H1 (cell line): ENCODE measurements around the gene CAPN2. TPM values are rescaled to one million over a fixed set of nuclear protein-coding genes. Genes with fewer than 3 reads are reported as not detected.

Experiments used
- CTCF ChIA-PET: fragments of 300-600 bp; sonication (Branson Sonifier 250); formaldehyde crosslinking; loops from one replicate; lab custom pipeline; 2021; ENCODE audit not compliant: partially characterized antibody; lab: Charles Lee
- POLR2A ChIA-PET: fragments of 300-600 bp; sonication (Branson Sonifier 250); formaldehyde crosslinking; loops from one replicate; lab custom pipeline; 2021; ENCODE audit warnings: inconsistent platforms; ENCODE audit not compliant: partially characterized antibody; lab: Charles Lee
- DNase-seq, 2 experiments: peaks; one replicate each; pipeline versions ENCODE4 v3.0.0 to v3.0.0-alpha.2; 2010 to 2022; ENCODE audit warnings: low spot score in 2 of 2, low read depth in 1 of 2, mixed read lengths in 1 of 2
- FAIRE-seq: peaks from 2 replicates; lab custom pipeline; 2011; peaks lifted over from hg19 to GRCh38; lab: Jason Lieb, UNC
- H2AFZ ChIP-seq: 2 replicates; pipeline ENCODE4 v1.8.1; 2012; ENCODE audit warnings: low read length, inconsistent platforms
- H2AK5ac ChIP-seq: 2 replicates; pipeline ENCODE4 v1.6.1; 2013; ENCODE audit warnings: low read depth, low read length
- H2BK120ac ChIP-seq: replicated peaks from 2 replicates; pipeline ENCODE3; 2013; ENCODE audit warnings: low read depth, low read length, inconsistent platforms
- H2BK12ac ChIP-seq: 2 replicates; pipeline ENCODE4 v1.6.1; 2013; ENCODE audit warnings: low read depth, low read length
- H2BK15ac ChIP-seq: 2 replicates; pipeline ENCODE4 v1.6.1; 2013; ENCODE audit warnings: low read length
- H2BK20ac ChIP-seq: 2 replicates; pipeline ENCODE4 v1.6.1; 2013; ENCODE audit warnings: low read length
- H2BK5ac ChIP-seq: 2 replicates; pipeline ENCODE4 v1.6.1; 2013; ENCODE audit warnings: low read depth, low read length
- H3K14ac ChIP-seq: 2 replicates; pipeline ENCODE4 v1.6.1; 2013; ENCODE audit warnings: inconsistent platforms; ENCODE audit not compliant: insufficient read length
- H3K18ac ChIP-seq: 2 replicates; pipeline ENCODE4 v1.6.1; 2013; ENCODE audit warnings: low read length; ENCODE audit errors: extremely low read depth
- H3K23ac ChIP-seq: 2 replicates; pipeline ENCODE4 v1.6.1; 2013; ENCODE audit warnings: inconsistent platforms; ENCODE audit not compliant: insufficient read length
- H3K23me2 ChIP-seq: 2 replicates; pipeline ENCODE4 v1.6.1; 2013; ENCODE audit warnings: low read depth, low read length
- H3K27ac ChIP-seq: 2 replicates; pipeline ENCODE4 v1.6.1; 2011; ENCODE audit warnings: low read depth, low read length, inconsistent platforms
- H3K27me3 ChIP-seq, 4 experiments: replicated peaks in 1 of 4; 1 replicate in 1 of 4; 2 replicates in 3 of 4; pipeline versions ENCODE4 v1.6.1 to v1.8.1; 2011 to 2013; ENCODE audit warnings: low read length in 3 of 4, mild to moderate bottlenecking in 3 of 4, inconsistent platforms in 2 of 4, mixed read lengths in 2 of 4, moderate library complexity in 1 of 4; ENCODE audit not compliant: control insufficient read depth in 3 of 4, insufficient read depth in 3 of 4; ENCODE audit errors: extremely low read depth in 1 of 4
- H3K36me3 ChIP-seq, 4 experiments: 2 replicates each; pipeline versions ENCODE4 v1.6.1 to v1.8.1; 2011 to 2013; ENCODE audit warnings: mild to moderate bottlenecking in 4 of 4, low read length in 3 of 4, moderate library complexity in 2 of 4, control low read depth in 1 of 4, inconsistent platforms in 1 of 4; ENCODE audit not compliant: insufficient read depth in 4 of 4, control insufficient read depth in 2 of 4
- H3K4ac ChIP-seq: replicated peaks from 2 replicates; pipeline ENCODE3; 2013; ENCODE audit warnings: low read length, low read depth, mixed read lengths, inconsistent platforms; ENCODE audit not compliant: insufficient read length
- H3K4me1 ChIP-seq, 4 experiments: replicated peaks in 1 of 4; 1 replicate in 1 of 4; 2 replicates in 3 of 4; pipeline versions ENCODE4 v1.6.1 to v1.8.1; 2011 to 2013; ENCODE audit warnings: low read length in 3 of 4, inconsistent platforms in 2 of 4, mixed read lengths in 1 of 4; ENCODE audit not compliant: insufficient read depth in 4 of 4, control insufficient read depth in 3 of 4
- H3K4me2 ChIP-seq, 2 experiments: 2 replicates each; pipeline versions ENCODE4 v1.6.1 to v1.8.1; 2011 to 2013; ENCODE audit warnings: low read depth in 2 of 2, low read length in 2 of 2, control low read depth in 1 of 2, inconsistent platforms in 1 of 2, mild to moderate bottlenecking in 1 of 2; ENCODE audit not compliant: insufficient read depth in 1 of 2
- H3K4me3 ChIP-seq, 4 experiments: fragments of 200-600, 300-600 bp in 1 of 4; sonication (generic), shearing (Covaris generic), sonication (Bioruptor Twin) in 1 of 4; 2 replicates each; pipeline versions ENCODE4 v1.5.1 to v1.8.1; 2011 to 2016; ENCODE audit warnings: low read length in 4 of 4, low read depth in 3 of 4, control low read depth in 2 of 4, inconsistent platforms in 2 of 4, mild to moderate bottlenecking in 2 of 4, mixed read lengths in 1 of 4, moderate library complexity in 1 of 4; ENCODE audit not compliant: insufficient read depth in 2 of 4; ENCODE audit errors: extremely low read depth in 1 of 4
- H3K56ac ChIP-seq: replicated peaks from 2 replicates; pipeline ENCODE3; 2013; ENCODE audit warnings: low read depth, mild to moderate bottlenecking, mixed read lengths, low read length, inconsistent platforms; ENCODE audit not compliant: insufficient read length
- H3K79me1 ChIP-seq: 2 replicates; pipeline ENCODE4 v1.6.1; 2013; ENCODE audit warnings: low read depth, low read length, control low read depth
- H3K79me2 ChIP-seq, 2 experiments: 2 replicates each; pipeline versions ENCODE4 v1.6.1 to v1.8.1; 2012 to 2013; ENCODE audit warnings: low read length in 2 of 2, mild to moderate bottlenecking in 2 of 2, inconsistent platforms in 1 of 2; ENCODE audit not compliant: insufficient read depth in 2 of 2, control insufficient read depth in 1 of 2
- H3K9ac ChIP-seq, 4 experiments: replicated peaks in 1 of 4; 1 replicate in 1 of 4; 2 replicates in 3 of 4; pipeline versions ENCODE4 v1.6.1 to v1.8.1; 2011 to 2013; ENCODE audit warnings: low read depth in 3 of 4, low read length in 3 of 4, control low read depth in 2 of 4, mild to moderate bottlenecking in 2 of 4, moderate library complexity in 2 of 4, inconsistent platforms in 1 of 4; ENCODE audit errors: extremely low read depth in 1 of 4
- H3K9me3 ChIP-seq, 2 experiments: 2 replicates each; pipeline versions ENCODE4 v1.6.1 to v1.8.1; 2012 to 2013; ENCODE audit warnings: mild to moderate bottlenecking in 2 of 2, moderate library complexity in 2 of 2, control low read depth in 1 of 2, inconsistent platforms in 1 of 2, low read depth in 1 of 2, low read length in 1 of 2, mixed read lengths in 1 of 2; ENCODE audit not compliant: insufficient read depth in 2 of 2
- H4K20me1 ChIP-seq, 2 experiments: replicated peaks in 1 of 2; 2 replicates each; pipeline versions ENCODE3 to v1.8.1; 2011 to 2013; ENCODE audit warnings: inconsistent platforms in 2 of 2, low read length in 2 of 2, mild to moderate bottlenecking in 1 of 2; ENCODE audit not compliant: insufficient read depth in 2 of 2, control insufficient read depth in 1 of 2
- H4K5ac ChIP-seq: 2 replicates; pipeline ENCODE4 v1.6.1; 2013; ENCODE audit warnings: low read length, low read depth, mixed read lengths, inconsistent platforms; ENCODE audit not compliant: insufficient read length
- H4K8ac ChIP-seq: 2 replicates; pipeline ENCODE4 v1.8.0; 2013; ENCODE audit warnings: mild to moderate bottlenecking, moderate library complexity, low read length, inconsistent platforms; ENCODE audit not compliant: insufficient read depth; ENCODE audit errors: extremely low read depth
- H4K91ac ChIP-seq: replicated peaks from 2 replicates; pipeline ENCODE3; 2013; ENCODE audit warnings: low read length, mixed read lengths, inconsistent platforms; ENCODE audit not compliant: insufficient read length
- BCL11A ChIP-seq, 2 experiments: IDR thresholded peaks; one replicate each; pipeline ENCODE4 v1.6.1; 2011; ENCODE audit warnings: low read depth in 2 of 2, low read length in 2 of 2, mild to moderate bottlenecking in 2 of 2
- JUN ChIP-seq: IDR thresholded peaks from 2 replicates; pipeline ENCODE4 v1.6.1; 2011; ENCODE audit warnings: low read depth, mild to moderate bottlenecking, improper control_type of control experiment, low read length
- PHF8 ChIP-seq: fragments of 200-600 bp; sonication (generic); conservative IDR thresholded peaks from 2 replicates; pipeline ENCODE4 v1.7.1; 2012; ENCODE audit warnings: low read depth, mild to moderate bottlenecking, inconsistent platforms, low read length, moderate library complexity
- RXRA ChIP-seq: IDR thresholded peaks from 2 replicates; pipeline ENCODE4 v1.6.1; 2011; ENCODE audit warnings: low read depth, mild to moderate bottlenecking, low read length, moderate library complexity; ENCODE audit not compliant: insufficient read depth
- TAF1 ChIP-seq: IDR thresholded peaks from 2 replicates; pipeline ENCODE4 v1.6.1; 2011; ENCODE audit warnings: mild to moderate bottlenecking, low read depth, low read length
- TEAD4 ChIP-seq: IDR thresholded peaks from 2 replicates; pipeline ENCODE4 v1.6.1; 2012; ENCODE audit warnings: low read depth, low read length, inconsistent platforms, mixed read lengths
- YY1 ChIP-seq: IDR thresholded peaks from 2 replicates; pipeline ENCODE4 v1.6.1; 2011; ENCODE audit warnings: low read depth, mild to moderate bottlenecking, low read length
- WGBS, 2 experiments: shearing (Covaris generic) in 1 of 2; methylation state at CpG; one replicate each; pipeline versions ENCODE4 v1.1.6 to v1.1.7; 2013 to 2015; ENCODE audit warnings: low lambda C conversion rate in 2 of 2, mixed read lengths in 2 of 2, inconsistent platforms in 1 of 2, low coverage in 1 of 2, missing lambda C conversion rate in 1 of 2; ENCODE audit not compliant: insufficient replicate concordance in 2 of 2, insufficient coverage in 1 of 2, insufficient read length in 1 of 2; ENCODE audit errors: extremely low coverage in 1 of 2, missing lambda C conversion rate in 1 of 2; 5-methylcytosine and 5-hydroxymethylcytosine counted together
- polyA plus RNA-seq, 7 experiments: library from polyadenylated mRNA; depleted of rRNA in 3 of 7; stranded (reverse) in 5 of 7; unstranded in 2 of 7; fragments of >200 nt in 5 of 7; fragments of 200-250 nt in 2 of 7; gene quantifications; 1 replicate in 5 of 7; 2 replicates in 1 of 7; 4 replicates in 1 of 7; pipeline versions ENCODE4 v1.2.1 to v1.2.3, GENCODE V29; 2011 to 2013; ENCODE audit warnings: missing spikeins in 2 of 7, mixed read lengths in 2 of 7
- total RNA-seq: library from RNA; stranded (reverse); fragmentation: NEBNext Ultra II Directional; extraction: Animal tissue kit (Norgen Biotek cat#: 25700); gene quantifications from 2 replicates; pipeline ENCODE4 v1.2.1, GENCODE V29; 2021
- TF ChIP-seq, protein P1 (sequence below): IDR thresholded peaks from 2 replicates; pipeline ENCODE4 v1.6.1; 2011; ENCODE audit warnings: low read depth, mild to moderate bottlenecking, low read length; ENCODE audit not compliant: insufficient read depth
- TF ChIP-seq, protein P2 (sequence below), 3 experiments: IDR thresholded peaks; 1 replicate in 2 of 3; 2 replicates in 1 of 3; pipeline versions ENCODE4 v1.5.1 to v1.6.1; 2011; ENCODE audit warnings: low read length in 3 of 3, mild to moderate bottlenecking in 3 of 3, inconsistent platforms in 2 of 3, low read depth in 1 of 3, moderate library complexity in 1 of 3; ENCODE audit not compliant: insufficient read depth in 1 of 3; ENCODE audit errors: control extremely low read depth in 1 of 3

CAPN2 gene
- total and polyA plus RNA-seq, 2 of the 8 experiments (the other 6 are each of a cell fraction or from before 2014, with no cell fraction given) = 9.2 to 10.3 TPM

DNA sequence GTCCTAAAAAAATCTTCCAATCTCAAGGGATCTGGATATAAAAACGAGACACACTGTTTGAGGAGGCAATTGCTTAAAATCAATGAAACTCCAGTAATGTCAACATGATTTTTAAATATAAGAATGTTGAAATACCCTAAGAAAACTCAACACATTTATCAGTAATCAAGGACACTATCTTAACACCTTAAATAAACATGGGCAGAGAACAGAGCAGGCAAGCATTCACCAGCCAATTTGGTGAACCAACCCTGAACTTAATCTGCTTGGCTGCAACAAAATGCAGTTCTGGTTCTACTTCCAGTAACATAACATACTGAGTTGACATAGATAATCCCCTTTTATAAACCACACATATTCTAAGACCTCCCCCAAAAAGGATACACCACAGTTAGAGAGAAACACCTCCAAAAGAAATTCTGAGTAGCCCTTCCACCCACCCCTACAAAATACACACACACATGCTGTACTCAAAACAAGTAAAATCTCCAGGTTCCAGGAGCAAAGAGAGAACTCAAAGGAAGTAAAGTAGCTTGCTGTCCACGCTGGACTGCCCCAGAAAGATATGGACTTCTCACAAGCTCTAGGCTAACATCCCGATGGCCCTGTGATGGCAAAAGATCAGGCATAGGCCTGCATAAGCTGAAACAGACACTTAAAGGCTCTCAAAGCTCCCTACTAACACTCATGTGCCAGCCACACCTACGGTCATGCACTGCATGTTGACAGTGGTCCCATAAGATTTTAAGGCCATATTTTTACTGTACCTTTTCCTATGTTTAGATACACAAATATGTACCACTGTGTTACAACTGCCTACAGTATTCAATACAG lies 102.9 kb downstream of the CAPN2 start:
- H2AFZ ChIP-seq = no peak overlapping the region
- 82% methylated on average over 4 of the region's 4 CpGs; no CpG with 5 or more reads in 1 of the 2 experiments for WGBS, 2 experiments
- H3K9ac ChIP-seq = no peak overlapping the region
- H4K20me1 ChIP-seq = peaks cover 0 to 3% of the 10 kb centered on the region in 2 experiments
- no peaks in the 10 kb centered on the region for H3K23me2 ChIP-seq
- H3K56ac ChIP-seq = no peak overlapping the region
- no peak overlapping the region for H3K4me2 ChIP-seq
- H3K23ac ChIP-seq = no peak overlapping the region
- no peak overlapping the region for H2BK15ac ChIP-seq
- H4K91ac ChIP-seq = no peak overlapping the region
- H4K8ac ChIP-seq = no peak overlapping the region
- no peak overlapping the region for H2BK20ac ChIP-seq
- H2BK120ac ChIP-seq = no peak overlapping the region
- DNase-seq (no peak), FAIRE-seq (no peak)
- H3K27me3 ChIP-seq = no peaks in the 10 kb centered on the region
- peaks cover 2 to 36% (median 14%) of the 10 kb centered on the region in 4 experiments; a peak in 6 of 8 replicates for H3K36me3 ChIP-seq
- H3K9me3 ChIP-seq = no peaks in the 10 kb centered on the region
- no peak overlapping the region for H3K14ac ChIP-seq
- H2BK5ac ChIP-seq = no peak overlapping the region
- CTCF ChIA-PET = no interaction called here
- POLR2A ChIA-PET = interaction anchor here (1.7 kb wide), 1 partner anchor 31 kb away, joined by 7 read pairs; the partner anchor contains the start of gene TP53BP2
- H3K79me1 ChIP-seq = peaks cover 2% of the 10 kb centered on the region; the same call in 1 of the 2 replicates
- no peak overlapping the region for H2BK12ac ChIP-seq
- H2AK5ac ChIP-seq = no peak overlapping the region
- no peak overlapping the region for H3K4ac ChIP-seq
- H3K4me3 ChIP-seq = no peak overlapping the region
- no peak overlapping the region for H3K18ac ChIP-seq
- no peak overlapping the region for H4K5ac ChIP-seq
- peaks cover 0 to 25% of the 10 kb centered on the region in 2 experiments; a peak in 2 of 4 replicates for H3K79me2 ChIP-seq
- no peak overlapping the region for H3K27ac ChIP-seq
- no peaks in the 10 kb centered on the region for H3K4me1 ChIP-seq
- no peak for TF ChIP-seq BCL11A (IDR thresholded peaks at IDR 0.05; ENCODE audit: low read depth in 2 of 2, low read length in 2 of 2)
- TF ChIP-seq PHF8 = no peak
- TF ChIP-seq TEAD4 = no peak
- TF ChIP-seq TAF1 = no peak
- TF ChIP-seq, protein P1, sequence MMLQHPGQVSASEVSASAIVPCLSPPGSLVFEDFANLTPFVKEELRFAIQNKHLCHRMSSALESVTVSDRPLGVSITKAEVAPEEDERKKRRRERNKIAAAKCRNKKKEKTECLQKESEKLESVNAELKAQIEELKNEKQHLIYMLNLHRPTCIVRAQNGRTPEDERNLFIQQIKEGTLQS = no peak
- TF ChIP-seq RXRA = no peak
- TF ChIP-seq JUN = no peak
- TF ChIP-seq, protein P2, sequence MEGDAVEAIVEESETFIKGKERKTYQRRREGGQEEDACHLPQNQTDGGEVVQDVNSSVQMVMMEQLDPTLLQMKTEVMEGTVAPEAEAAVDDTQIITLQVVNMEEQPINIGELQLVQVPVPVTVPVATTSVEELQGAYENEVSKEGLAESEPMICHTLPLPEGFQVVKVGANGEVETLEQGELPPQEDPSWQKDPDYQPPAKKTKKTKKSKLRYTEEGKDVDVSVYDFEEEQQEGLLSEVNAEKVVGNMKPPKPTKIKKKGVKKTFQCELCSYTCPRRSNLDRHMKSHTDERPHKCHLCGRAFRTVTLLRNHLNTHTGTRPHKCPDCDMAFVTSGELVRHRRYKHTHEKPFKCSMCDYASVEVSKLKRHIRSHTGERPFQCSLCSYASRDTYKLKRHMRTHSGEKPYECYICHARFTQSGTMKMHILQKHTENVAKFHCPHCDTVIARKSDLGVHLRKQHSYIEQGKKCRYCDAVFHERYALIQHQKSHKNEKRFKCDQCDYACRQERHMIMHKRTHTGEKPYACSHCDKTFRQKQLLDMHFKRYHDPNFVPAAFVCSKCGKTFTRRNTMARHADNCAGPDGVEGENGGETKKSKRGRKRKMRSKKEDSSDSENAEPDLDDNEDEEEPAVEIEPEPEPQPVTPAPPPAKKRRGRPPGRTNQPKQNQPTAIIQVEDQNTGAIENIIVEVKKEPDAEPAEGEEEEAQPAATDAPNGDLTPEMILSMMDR (IDR thresholded peaks at IDR 0.05; ENCODE audit: control extremely low read depth in 1 of 3, insufficient read depth in 1 of 3, low read depth in 1 of 3, low read length in 3 of 3) = no peak
- no peak for TF ChIP-seq YY1
